Suprapubic skin (tissue), 4 donors: Measurements from ENCODE around the gene SORCS2.

Experiments used
- EP300 ChIP-seq: sonication (generic); formaldehyde crosslinking; IDR thresholded peaks from one replicate; pipeline ENCODE4 v1.6.1; 2017; ENCODE audit warnings: antibody characterized with exemption
- POLR2AphosphoS5 ChIP-seq, 3 donors: sonication (generic); formaldehyde crosslinking; IDR thresholded peaks; one replicate each; pipeline ENCODE4 v1.6.1; 2017; ENCODE audit warnings: antibody characterized with exemption in 3 of 3
- TF ChIP-seq, protein P1 (sequence below), 2 donors: fragments of 200-600 bp in 1 of 2; fragments of 450-650 bp in 1 of 2; sonication (generic) in 1 of 2; IDR thresholded peaks; one replicate each; pipeline ENCODE4 v1.5.1; 2016 to 2019; ENCODE audit warnings: antibody characterized with exemption in 2 of 2, mild to moderate bottlenecking in 1 of 2, moderate library complexity in 1 of 2

DNA sequence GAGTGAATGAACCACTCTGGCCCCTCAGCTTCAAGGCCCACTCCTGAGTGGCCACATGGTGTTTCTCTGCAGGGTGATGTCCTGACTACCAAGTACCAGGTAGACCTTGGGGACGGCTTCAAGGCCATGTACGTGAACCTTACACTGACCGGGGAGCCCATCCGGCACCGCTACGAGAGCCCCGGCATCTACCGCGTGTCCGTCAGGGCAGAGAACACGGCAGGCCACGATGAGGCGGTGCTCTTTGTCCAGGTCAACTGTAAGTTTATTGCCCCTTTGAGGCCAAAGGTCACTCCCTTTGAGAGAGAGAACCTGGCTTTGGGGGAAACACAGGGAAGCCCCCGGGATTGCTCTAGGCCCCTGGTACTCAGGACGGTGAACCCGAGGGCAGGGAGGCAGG is 531.3 kb downstream of the SORCS2 start:
- TF ChIP-seq POLR2AphosphoS5 (IDR thresholded peaks at IDR 0.05) (no peak), EP300 (no peak)
- TF ChIP-seq, protein P1, sequence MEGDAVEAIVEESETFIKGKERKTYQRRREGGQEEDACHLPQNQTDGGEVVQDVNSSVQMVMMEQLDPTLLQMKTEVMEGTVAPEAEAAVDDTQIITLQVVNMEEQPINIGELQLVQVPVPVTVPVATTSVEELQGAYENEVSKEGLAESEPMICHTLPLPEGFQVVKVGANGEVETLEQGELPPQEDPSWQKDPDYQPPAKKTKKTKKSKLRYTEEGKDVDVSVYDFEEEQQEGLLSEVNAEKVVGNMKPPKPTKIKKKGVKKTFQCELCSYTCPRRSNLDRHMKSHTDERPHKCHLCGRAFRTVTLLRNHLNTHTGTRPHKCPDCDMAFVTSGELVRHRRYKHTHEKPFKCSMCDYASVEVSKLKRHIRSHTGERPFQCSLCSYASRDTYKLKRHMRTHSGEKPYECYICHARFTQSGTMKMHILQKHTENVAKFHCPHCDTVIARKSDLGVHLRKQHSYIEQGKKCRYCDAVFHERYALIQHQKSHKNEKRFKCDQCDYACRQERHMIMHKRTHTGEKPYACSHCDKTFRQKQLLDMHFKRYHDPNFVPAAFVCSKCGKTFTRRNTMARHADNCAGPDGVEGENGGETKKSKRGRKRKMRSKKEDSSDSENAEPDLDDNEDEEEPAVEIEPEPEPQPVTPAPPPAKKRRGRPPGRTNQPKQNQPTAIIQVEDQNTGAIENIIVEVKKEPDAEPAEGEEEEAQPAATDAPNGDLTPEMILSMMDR (IDR thresholded peaks at IDR 0.05) = no peak
